Measurements from ENCODE around the gene P2RX2. TPM values are rescaled to one million over a fixed set of nuclear protein-coding genes. Genes with fewer than 3 reads are reported as not detected.

The P2RX2 gene
- polyA plus RNA-seq, 2 of the 4 experiments (the other 2 are of a cell fraction): not detected

GRCh38 chr12:132624186-132624855 is 5.7 kb downstream of the P2RX2 start:
- ChIA-PET CTCF (interaction anchor here (1.5 to 2.8 kb wide), 2 partner anchors 10 to 209 kb away, joined by 3 to 15 read pairs; no protein-coding TSS in a partner anchor), POLR2A (no interaction called here)
- DNase-seq (ENCODE audit: low read depth in 1 of 2, low spot score in 1 of 2) (no peak), FAIRE-seq (no peak), ATAC-seq (no peak)
- 93% methylated on average over 22 of the region's 22 CpGs for WGBS (ENCODE audit: missing lambda C conversion rate)
- Histone ChIP-seq H3K4me1 (no peaks in the 10 kb centered on the region; the same call in 2 of the 3 replicates), H3K4me2 (no peak overlapping the region), H3K4me3 (no peak overlapping the region), H3K27ac (no peak overlapping the region), H3K9me3 (no peaks in the 10 kb centered on the region)
- TF ChIP-seq ATOH8 (CRISPR knock-in tag; IDR thresholded peaks at IDR 0.05; ENCODE audit: low read depth) (no peak), ZFP36 (IDR thresholded peaks at IDR 0.05; ENCODE audit: borderline replicate concordance, partially characterized antibody) (no peak), ZNF302 (CRISPR knock-in tag; IDR thresholded peaks at IDR 0.05) (no peak), MAZ (IDR thresholded peaks at IDR 0.05; ENCODE audit: borderline replicate concordance, low read depth, low read length) (no peak), CBX2 (IDR thresholded peaks at IDR 0.05; ENCODE audit: borderline replicate concordance, low read depth) (no peak)

DNA sequence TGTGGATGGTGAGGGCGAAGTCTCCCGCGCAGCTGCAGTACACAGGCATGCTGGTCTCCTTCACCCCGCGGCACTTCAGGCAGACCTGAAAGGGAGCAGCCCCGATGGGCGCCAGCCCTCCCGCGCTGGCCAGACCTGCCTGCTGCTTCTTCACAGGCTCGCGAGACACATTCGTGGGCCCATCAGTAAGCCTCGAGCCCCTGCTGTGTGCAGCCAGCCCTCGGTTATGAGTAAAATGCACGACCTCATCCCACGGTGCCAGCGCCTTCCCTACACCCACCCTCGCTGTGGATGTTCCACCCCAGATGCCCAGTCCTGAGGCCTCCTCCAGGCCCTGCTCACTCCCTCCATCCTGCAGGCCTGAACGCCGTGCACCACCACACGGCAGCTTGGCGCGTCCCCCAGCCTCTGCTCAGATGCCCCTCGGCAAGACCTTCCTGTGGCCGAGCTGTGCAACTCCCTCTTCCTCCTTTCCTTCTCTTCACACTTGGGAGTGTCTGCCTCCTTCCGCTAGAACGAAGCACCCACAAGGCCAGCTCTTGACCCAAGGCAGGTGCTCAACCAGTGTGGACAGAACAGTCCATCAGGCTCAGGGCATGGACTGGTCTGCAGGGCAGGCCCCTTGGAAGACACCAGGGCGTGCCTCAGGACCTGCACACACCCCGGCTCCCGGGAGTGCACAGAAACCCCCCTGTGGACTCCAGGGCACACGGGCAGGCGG is 6.5 kb downstream of the P2RX2 start:
- 92% methylated on average over 29 of the region's 32 CpGs for WGBS (ENCODE audit: missing lambda C conversion rate)
- TF ChIP-seq ZFP36 (IDR thresholded peaks at IDR 0.05; ENCODE audit: borderline replicate concordance, partially characterized antibody) (no peak), RARB (CRISPR knock-in tag; IDR thresholded peaks at IDR 0.05) (no peak), POLR2AphosphoS2 (conservative IDR thresholded peaks at IDR 0.05; ENCODE audit: low read length) (no peak), REST (IDR thresholded peaks at IDR 0.05) (no peak), CHD4 (IDR thresholded peaks at IDR 0.05; ENCODE audit: borderline replicate concordance) (no peak)
- no peak overlapping the region for H3K4me2 ChIP-seq
- no peaks in the 10 kb centered on the region for H3K4me1 ChIP-seq
- ATAC-seq (no peak), DNase-seq (ENCODE audit: low read depth in 1 of 2, low spot score in 1 of 2) (no peak), FAIRE-seq (no peak)
- CTCF ChIA-PET: interaction anchor here (1.0 to 2.8 kb wide), 7 partner anchors 8 to 210 kb away, joined by 3 to 15 read pairs (median 3); no protein-coding TSS in a partner anchor
- H3K4me3 ChIP-seq: no peak overlapping the region
- POLR2A ChIA-PET: no interaction called here
- H3K27ac ChIP-seq: no peak overlapping the region
- no peaks in the 10 kb centered on the region for H3K9me3 ChIP-seq

- no peaks in the 10 kb centered on the region for H3K9me3 ChIP-seq
- no peak for ATAC-seq
- DNase-seq (ENCODE audit: low read depth in 1 of 2, low spot score in 1 of 2): no peak
- no peak overlapping the region for H3K27ac ChIP-seq
- FAIRE-seq: no peak
- WGBS (ENCODE audit: missing lambda C conversion rate): 95% methylated on average over 24 of the region's 24 CpGs
- TF ChIP-seq, protein P1, sequence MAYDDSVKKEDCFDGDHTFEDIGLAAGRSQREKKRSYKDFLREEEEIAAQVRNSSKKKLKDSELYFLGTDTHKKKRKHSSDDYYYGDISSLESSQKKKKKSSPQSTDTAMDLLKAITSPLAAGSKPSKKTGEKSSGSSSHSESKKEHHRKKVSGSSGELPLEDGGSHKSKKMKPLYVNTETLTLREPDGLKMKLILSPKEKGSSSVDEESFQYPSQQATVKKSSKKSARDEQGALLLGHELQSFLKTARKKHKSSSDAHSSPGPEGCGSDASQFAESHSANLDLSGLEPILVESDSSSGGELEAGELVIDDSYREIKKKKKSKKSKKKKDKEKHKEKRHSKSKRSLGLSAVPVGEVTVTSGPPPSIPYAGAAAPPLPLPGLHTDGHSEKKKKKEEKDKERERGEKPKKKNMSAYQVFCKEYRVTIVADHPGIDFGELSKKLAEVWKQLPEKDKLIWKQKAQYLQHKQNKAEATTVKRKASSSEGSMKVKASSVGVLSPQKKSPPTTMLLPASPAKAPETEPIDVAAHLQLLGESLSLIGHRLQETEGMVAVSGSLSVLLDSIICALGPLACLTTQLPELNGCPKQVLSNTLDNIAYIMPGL (CRISPR knock-in tag; IDR thresholded peaks at IDR 0.05; ENCODE audit: borderline replicate concordance): no peak
- TF ChIP-seq E2F6 (IDR thresholded peaks at IDR 0.05; ENCODE audit: borderline replicate concordance, low read depth): no peak
- no peak for TF ChIP-seq SREBF2 (IDR thresholded peaks at IDR 0.05)
- POLR2A ChIA-PET: no interaction called here
- no peak overlapping the region for H3K4me3 ChIP-seq
- H3K4me1 ChIP-seq: no peaks in the 10 kb centered on the region
- CTCF ChIA-PET: interaction anchor here (1.0 to 2.8 kb wide), 9 partner anchors 9 to 211 kb away, joined by 3 to 15 read pairs (median 7); no protein-coding TSS in a partner anchor
- no peak overlapping the region for H3K4me2 ChIP-seq
Observed at GRCh38 chr12:132625731-132626430, 7.3 kb downstream of the P2RX2 start.

Measured in A549 (cell line).